ENCODE data around the gene BBLN.

DNA sequence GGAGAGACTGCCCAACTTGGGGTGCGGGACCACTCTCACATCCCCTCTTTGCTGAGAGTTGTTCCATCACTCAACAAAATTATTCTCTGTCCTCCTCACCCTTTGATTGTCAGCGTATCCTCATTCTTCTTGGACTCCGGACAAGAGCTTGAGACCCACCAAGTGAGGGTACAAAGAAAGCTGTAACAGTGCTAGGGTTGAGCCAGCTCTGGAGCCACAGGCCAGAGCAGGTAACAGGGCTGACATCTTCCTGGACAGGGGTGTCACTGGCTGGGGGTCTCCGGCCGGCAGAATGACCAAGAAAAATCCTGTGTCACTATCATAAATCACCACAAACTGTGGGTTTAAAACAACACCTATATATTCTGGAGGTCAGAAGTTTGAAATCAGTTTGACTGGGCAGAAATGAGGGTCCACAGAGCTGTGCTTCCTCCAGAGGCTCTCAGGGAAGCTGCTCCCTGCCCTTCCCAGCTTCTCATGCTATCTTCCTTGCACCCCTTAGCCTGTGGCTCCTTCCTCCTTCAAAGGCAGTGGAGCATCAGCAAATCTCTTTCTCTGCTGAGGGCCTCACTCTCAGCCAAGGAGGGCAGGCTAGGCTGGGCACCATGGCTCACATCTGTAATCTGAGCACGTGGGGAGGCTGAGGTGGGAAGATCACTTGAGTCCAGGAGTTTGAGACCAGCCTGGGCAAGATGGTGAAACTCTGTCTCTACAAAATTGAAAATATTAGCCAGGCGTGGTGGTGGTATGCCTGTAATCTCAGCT lies 4.1 kb upstream of the BBLN start:
- TF ChIP-seq, protein P1, sequence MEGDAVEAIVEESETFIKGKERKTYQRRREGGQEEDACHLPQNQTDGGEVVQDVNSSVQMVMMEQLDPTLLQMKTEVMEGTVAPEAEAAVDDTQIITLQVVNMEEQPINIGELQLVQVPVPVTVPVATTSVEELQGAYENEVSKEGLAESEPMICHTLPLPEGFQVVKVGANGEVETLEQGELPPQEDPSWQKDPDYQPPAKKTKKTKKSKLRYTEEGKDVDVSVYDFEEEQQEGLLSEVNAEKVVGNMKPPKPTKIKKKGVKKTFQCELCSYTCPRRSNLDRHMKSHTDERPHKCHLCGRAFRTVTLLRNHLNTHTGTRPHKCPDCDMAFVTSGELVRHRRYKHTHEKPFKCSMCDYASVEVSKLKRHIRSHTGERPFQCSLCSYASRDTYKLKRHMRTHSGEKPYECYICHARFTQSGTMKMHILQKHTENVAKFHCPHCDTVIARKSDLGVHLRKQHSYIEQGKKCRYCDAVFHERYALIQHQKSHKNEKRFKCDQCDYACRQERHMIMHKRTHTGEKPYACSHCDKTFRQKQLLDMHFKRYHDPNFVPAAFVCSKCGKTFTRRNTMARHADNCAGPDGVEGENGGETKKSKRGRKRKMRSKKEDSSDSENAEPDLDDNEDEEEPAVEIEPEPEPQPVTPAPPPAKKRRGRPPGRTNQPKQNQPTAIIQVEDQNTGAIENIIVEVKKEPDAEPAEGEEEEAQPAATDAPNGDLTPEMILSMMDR (conservative IDR thresholded peaks at IDR 0.05), result no peak
- TF ChIP-seq EZH2 (IDR thresholded peaks at IDR 0.05; ENCODE audit: low read depth), result no peak

Data from PC-9 (cell line).